Astrocyte of the spinal cord (primary cell): ENCODE measurements around the gene MEIS2.

Experiments used
- DNase-seq: peaks from one replicate; pipeline ENCODE4 v3.0.0; 2011; ENCODE audit warnings: low read depth, low spot score
- H3K4me3 ChIP-seq: 2 replicates; pipeline ENCODE4 v1.5.1; 2011; ENCODE audit warnings: low read depth, mild to moderate bottlenecking, low read length, moderate library complexity
- in situ Hi-C: cut with HindIII; loops from 2 replicates; pipeline ENCODE4 v1.10.0; 2017; ENCODE audit warnings: low sequenced_read_pairs
- TF ChIP-seq, protein P1 (sequence below): IDR thresholded peaks from 2 replicates; pipeline ENCODE4 v1.5.1; 2012; ENCODE audit warnings: low read depth, mild to moderate bottlenecking, low read length, inconsistent platforms

The MEIS2 gene

GRCh38 chr15:36867436-36867835 lies 232.9 kb downstream of the MEIS2 start:
- TF ChIP-seq, protein P1, sequence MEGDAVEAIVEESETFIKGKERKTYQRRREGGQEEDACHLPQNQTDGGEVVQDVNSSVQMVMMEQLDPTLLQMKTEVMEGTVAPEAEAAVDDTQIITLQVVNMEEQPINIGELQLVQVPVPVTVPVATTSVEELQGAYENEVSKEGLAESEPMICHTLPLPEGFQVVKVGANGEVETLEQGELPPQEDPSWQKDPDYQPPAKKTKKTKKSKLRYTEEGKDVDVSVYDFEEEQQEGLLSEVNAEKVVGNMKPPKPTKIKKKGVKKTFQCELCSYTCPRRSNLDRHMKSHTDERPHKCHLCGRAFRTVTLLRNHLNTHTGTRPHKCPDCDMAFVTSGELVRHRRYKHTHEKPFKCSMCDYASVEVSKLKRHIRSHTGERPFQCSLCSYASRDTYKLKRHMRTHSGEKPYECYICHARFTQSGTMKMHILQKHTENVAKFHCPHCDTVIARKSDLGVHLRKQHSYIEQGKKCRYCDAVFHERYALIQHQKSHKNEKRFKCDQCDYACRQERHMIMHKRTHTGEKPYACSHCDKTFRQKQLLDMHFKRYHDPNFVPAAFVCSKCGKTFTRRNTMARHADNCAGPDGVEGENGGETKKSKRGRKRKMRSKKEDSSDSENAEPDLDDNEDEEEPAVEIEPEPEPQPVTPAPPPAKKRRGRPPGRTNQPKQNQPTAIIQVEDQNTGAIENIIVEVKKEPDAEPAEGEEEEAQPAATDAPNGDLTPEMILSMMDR: no peak
- in situ Hi-C loops: no loop called here
- no peak overlapping the region for H3K4me3 ChIP-seq
- no peak for DNase-seq

GRCh38 chr15:36866896-36867295 lies 233.5 kb downstream of the MEIS2 start:
- TF ChIP-seq, protein P1: no peak
- DNase-seq: no peak
- in situ Hi-C loops: no loop called here
- H3K4me3 ChIP-seq: no peak overlapping the region

GRCh38 chr15:36863570-36863969 lies 236.8 kb downstream of the MEIS2 start:
- H3K4me3 ChIP-seq: no peak overlapping the region
- peak; percentile 26 for DNase-seq
- in situ Hi-C loops: no loop called here
- TF ChIP-seq, protein P1: no peak

GRCh38 chr15:36860792-36861191 lies 239.6 kb downstream of the MEIS2 start:
- H3K4me3 ChIP-seq: no peak overlapping the region
- in situ Hi-C loops: no loop called here
- TF ChIP-seq, protein P1: no peak
- DNase-seq: no peak

DNA sequence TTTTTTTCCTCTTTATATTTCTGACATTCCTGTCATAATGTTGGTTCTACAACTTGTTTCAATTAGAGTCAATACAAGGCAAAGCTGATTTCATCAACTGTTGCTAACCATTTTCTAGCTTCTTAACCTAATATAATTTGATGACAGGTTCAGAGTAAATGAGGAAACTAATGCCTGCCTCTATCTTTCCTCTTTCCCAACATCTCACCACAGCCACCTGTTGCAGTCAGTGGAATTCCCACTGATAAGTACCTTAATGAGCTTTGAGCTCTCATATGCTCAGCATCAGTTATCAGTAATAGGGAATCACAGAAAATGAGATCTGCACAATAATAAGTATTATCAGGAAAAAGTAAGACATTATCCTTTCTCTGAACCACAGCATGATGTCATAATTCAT lies 241.9 kb downstream of the MEIS2 start:
- DNase-seq: no peak
- in situ Hi-C loops: no loop called here
- TF ChIP-seq, protein P1: no peak
- H3K4me3 ChIP-seq: no peak overlapping the region

DNA sequence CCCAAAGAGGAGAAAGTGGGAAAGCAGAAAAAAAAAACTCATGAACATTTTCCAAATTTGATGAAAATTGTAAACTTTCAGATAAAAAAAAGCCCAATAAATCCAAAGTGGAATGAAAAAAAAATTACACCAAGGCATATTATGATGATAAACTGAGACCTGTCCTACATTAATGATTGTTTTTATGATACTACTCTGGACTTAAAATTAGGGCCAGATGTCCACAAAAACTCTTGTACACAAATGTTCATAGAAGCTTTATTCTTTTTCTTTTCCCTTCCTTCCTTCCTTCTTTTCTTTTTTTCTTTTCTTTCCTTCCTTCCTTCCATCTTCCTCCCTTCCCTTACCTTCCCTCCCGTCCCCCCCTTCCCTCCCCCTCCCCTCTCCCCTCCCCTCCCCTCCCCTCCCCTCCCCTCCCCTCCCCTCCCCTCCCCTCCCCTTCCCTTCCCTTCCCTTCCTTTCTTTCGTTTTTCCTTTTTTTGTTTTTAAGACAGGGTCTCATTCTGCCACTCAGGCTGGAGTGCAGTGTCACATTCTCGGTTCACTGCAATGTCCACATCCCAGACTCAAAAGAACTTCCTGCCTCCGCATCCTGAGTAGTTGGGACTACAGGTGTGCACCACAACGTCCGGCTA lies 243.9 kb downstream of the MEIS2 start:
- TF ChIP-seq, protein P1: no peak
- no peak overlapping the region for H3K4me3 ChIP-seq

More for the DNA sequence above, 243.9 kb downstream of the MEIS2 start:
- DNase-seq: no peak
- in situ Hi-C loops: no loop called here
